Stimulated activated memory B cell treated with anti-CD40 and anti-IgM and Interleukin-4, amounts not matched to agents 10 μg/mL and 1 μg/mL and 100 μg/mL, for 72 hours (primary cell): ENCODE data around the gene GNAI2.
A peak's percentile ranks its signal among the peaks of the same experiment; 100 is the strongest.

Source experiments
- ATAC-seq: fragments of 150-1000 bp; cut with Tn5 transposase; 2 replicates; pipeline ENCODE4 v1.10.0; 2021
- H3K27ac Mint-ChIP-seq: one replicate; pipeline ENCODE4 v1.8.0; 2022; ENCODE audit warnings: mild to moderate bottlenecking, mixed read lengths
- H3K27me3 Mint-ChIP-seq: one replicate; pipeline ENCODE4 v1.8.0; 2022; ENCODE audit warnings: mixed read lengths
- H3K36me3 Mint-ChIP-seq: one replicate; pipeline ENCODE4 v1.8.0; 2022; ENCODE audit warnings: mixed read lengths
- H3K4me1 Mint-ChIP-seq: one replicate; pipeline ENCODE4 v1.8.0; 2022; ENCODE audit warnings: mixed read lengths
- H3K4me3 Mint-ChIP-seq: one replicate; pipeline ENCODE4 v1.8.0; 2022; ENCODE audit warnings: mild to moderate bottlenecking, moderate library complexity, mixed read lengths
- H3K9me3 Mint-ChIP-seq: one replicate; pipeline ENCODE4 v1.8.0; 2022; ENCODE audit warnings: mixed read lengths

The GNAI2 gene

GRCh38 chr3:50212502-50212901 is 23.5 kb upstream of the GNAI2 start:
- H3K27ac Mint-ChIP-seq: no peak overlapping the region
- no peak overlapping the region for H3K4me3 Mint-ChIP-seq
- ATAC-seq: no peak
- no peaks in the 10 kb centered on the region for H3K4me1 Mint-ChIP-seq
- no peaks in the 10 kb centered on the region for H3K9me3 Mint-ChIP-seq
- H3K36me3 Mint-ChIP-seq: no peaks in the 10 kb centered on the region
- peaks cover 62% of the 10 kb centered on the region for H3K27me3 Mint-ChIP-seq

DNA sequence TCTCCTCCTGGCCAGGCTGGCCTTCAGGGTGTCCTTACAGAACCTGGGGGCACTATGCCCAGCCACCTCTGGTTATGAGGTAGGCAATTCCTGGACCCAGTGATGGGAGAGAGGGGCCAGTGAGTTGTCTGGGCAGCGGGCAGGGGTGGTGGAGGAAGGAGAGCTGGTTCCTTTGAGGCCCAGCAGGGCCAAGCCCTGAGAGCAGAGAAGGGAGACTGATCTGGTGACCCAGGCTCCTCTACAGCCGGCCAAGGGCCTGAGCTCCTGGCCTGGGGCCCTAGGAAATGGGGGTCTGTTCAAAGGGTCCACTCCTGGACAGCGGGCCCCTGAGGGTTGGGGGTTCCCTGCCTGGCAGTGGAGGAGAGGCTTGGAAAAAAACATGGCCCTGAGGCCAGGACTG is 23.0 kb upstream of the GNAI2 start:
- no peak overlapping the region for H3K4me3 Mint-ChIP-seq
- no peaks in the 10 kb centered on the region for H3K4me1 Mint-ChIP-seq
- H3K36me3 Mint-ChIP-seq: no peaks in the 10 kb centered on the region
- no peak for ATAC-seq
- H3K27me3 Mint-ChIP-seq: peaks cover 60% of the 10 kb centered on the region
- H3K27ac Mint-ChIP-seq: no peak overlapping the region
- H3K9me3 Mint-ChIP-seq: no peaks in the 10 kb centered on the region

DNA sequence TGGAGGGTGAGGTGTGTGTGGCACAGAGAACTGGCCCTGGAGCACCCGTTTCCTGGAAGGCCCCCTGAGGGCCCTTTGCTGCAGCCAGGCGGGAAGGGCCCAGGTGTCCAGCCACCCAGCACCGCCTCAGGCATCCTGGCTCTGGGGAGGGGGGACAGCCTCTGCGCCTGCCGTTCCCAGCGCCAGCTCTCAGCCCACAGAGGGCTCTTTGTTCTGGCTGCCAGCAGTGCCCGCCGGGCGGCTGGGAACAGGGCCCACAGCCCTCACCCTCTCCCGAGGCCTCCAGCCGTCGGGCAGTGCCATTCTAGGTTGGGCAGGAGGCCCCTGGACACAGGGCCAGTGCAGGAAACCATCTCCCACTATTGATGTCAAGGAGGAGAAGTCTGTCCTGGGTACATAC is 22.6 kb upstream of the GNAI2 start:
- Mint-ChIP-seq H3K9me3 (no peaks in the 10 kb centered on the region), H3K27ac (no peak overlapping the region), H3K4me1 (no peaks in the 10 kb centered on the region), H3K27me3 (peaks cover 56% of the 10 kb centered on the region), H3K4me3 (no peak overlapping the region), H3K36me3 (no peaks in the 10 kb centered on the region)
- ATAC-seq: no peak

DNA sequence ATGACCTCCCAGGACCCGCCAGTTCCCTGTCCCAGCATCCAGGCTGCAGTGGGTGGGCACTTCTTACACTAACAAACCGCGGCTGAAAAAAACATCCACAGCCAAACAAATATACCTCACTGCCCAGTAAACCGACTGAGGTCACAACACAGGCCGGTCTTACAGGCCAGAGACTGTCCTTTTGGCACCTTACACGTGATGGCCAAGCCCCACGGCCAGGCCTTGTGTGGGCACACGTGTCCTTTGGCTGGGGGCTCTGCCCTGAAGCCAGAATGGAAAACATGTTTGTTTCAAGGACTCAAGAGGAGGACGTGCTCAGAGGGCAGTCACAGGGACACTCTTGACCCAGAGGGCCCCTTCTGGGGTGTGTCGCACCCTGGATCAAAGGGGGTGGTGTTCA is 21.2 kb upstream of the GNAI2 start:
- no peaks in the 10 kb centered on the region for H3K4me1 Mint-ChIP-seq
- peaks cover 48% of the 10 kb centered on the region for H3K27me3 Mint-ChIP-seq
- ATAC-seq: no peak
- no peaks in the 10 kb centered on the region for H3K9me3 Mint-ChIP-seq
- no peak overlapping the region for H3K4me3 Mint-ChIP-seq
- no peak overlapping the region for H3K27ac Mint-ChIP-seq
- no peaks in the 10 kb centered on the region for H3K36me3 Mint-ChIP-seq

DNA sequence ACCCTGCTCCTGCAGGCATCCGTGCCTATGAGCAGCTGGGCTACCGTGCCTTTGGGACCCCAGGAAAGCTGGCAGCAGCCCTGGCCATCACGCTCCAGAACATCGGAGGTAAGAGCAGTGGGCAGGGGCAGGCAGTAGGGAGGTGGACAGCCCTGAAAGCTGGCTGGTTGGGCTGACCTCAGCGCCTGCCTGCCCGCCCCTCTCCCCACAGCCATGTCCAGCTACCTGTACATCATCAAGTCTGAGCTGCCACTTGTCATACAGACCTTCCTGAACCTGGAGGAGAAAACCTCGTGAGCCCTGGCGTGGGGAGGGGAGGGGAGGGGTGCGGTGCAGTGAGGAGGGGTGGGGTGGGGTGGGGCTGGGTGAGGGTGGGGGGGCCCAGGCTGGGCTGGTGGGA is 20.5 kb upstream of the GNAI2 start:
- H3K4me1 Mint-ChIP-seq: no peaks in the 10 kb centered on the region
- no peak for ATAC-seq
- H3K36me3 Mint-ChIP-seq: no peaks in the 10 kb centered on the region
- H3K27ac Mint-ChIP-seq: no peak overlapping the region
- H3K27me3 Mint-ChIP-seq: peaks cover 53% of the 10 kb centered on the region
- no peak overlapping the region for H3K4me3 Mint-ChIP-seq
- no peaks in the 10 kb centered on the region for H3K9me3 Mint-ChIP-seq

- H3K4me3 Mint-ChIP-seq: no peak overlapping the region
- H3K27ac Mint-ChIP-seq: no peak overlapping the region
These were observed 18.3 kb upstream of the GNAI2 start for GRCh38 chr3:50217681-50218080.

GRCh38 chr3:50218448-50218847 is 17.6 kb upstream of the GNAI2 start:
- Mint-ChIP-seq H3K36me3 (no peaks in the 10 kb centered on the region), H3K4me3 (no peak overlapping the region), H3K4me1 (no peaks in the 10 kb centered on the region), H3K27ac (no peak overlapping the region), H3K27me3 (peaks cover 39% of the 10 kb centered on the region), H3K9me3 (no peaks in the 10 kb centered on the region)
- peak; percentile 17 for ATAC-seq

More at GRCh38 chr3:50217681-50218080, 18.3 kb upstream of the GNAI2 start:
- peaks cover 47% of the 10 kb centered on the region for H3K27me3 Mint-ChIP-seq
- no peaks in the 10 kb centered on the region for H3K36me3 Mint-ChIP-seq
- no peaks in the 10 kb centered on the region for H3K9me3 Mint-ChIP-seq
- ATAC-seq: no peak
- H3K4me1 Mint-ChIP-seq: no peaks in the 10 kb centered on the region

GRCh38 chr3:50219285-50219684 is 16.7 kb upstream of the GNAI2 start:
- no peaks in the 10 kb centered on the region for H3K4me1 Mint-ChIP-seq
- no peaks in the 10 kb centered on the region for H3K9me3 Mint-ChIP-seq
- H3K27ac Mint-ChIP-seq: no peak overlapping the region
- no peak for ATAC-seq
- H3K27me3 Mint-ChIP-seq: peaks cover 35% of the 10 kb centered on the region
- no peaks in the 10 kb centered on the region for H3K36me3 Mint-ChIP-seq
- H3K4me3 Mint-ChIP-seq: no peak overlapping the region

DNA sequence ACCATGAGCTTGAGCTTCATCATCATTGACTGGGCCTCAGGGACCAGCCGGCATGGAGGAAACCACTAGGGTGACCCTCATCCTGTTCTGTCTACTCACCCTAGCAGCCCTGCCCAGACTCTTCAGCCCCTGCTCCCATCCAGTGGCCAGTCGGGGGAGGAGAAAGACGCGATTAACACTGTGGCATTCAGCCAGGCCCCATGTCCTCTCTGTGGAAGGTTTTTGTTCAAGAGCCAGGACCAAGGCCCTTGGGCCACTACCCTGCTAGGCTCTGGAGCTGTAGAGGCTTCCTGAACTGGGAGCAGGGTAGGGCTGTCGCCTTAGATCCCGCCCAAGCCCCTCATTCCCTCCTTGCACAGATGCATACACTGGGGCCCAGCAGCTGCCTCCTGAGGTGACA is 15.9 kb upstream of the GNAI2 start:
- peaks cover 35% of the 10 kb centered on the region for H3K27me3 Mint-ChIP-seq

GRCh38 chr3:50221051-50221410 is 15.0 kb upstream of the GNAI2 start:
- H3K4me1 Mint-ChIP-seq: peaks cover 10% of the 10 kb centered on the region
- no peak for ATAC-seq
- no peak overlapping the region for H3K27ac Mint-ChIP-seq
- no peak overlapping the region for H3K4me3 Mint-ChIP-seq
- peaks cover 30% of the 10 kb centered on the region for H3K27me3 Mint-ChIP-seq
- H3K36me3 Mint-ChIP-seq: no peaks in the 10 kb centered on the region
- H3K9me3 Mint-ChIP-seq: no peaks in the 10 kb centered on the region

More for the DNA sequence above, 15.9 kb upstream of the GNAI2 start:
- Mint-ChIP-seq H3K27ac (no peak overlapping the region), H3K4me3 (no peak overlapping the region), H3K9me3 (no peaks in the 10 kb centered on the region), H3K4me1 (peaks cover 1% of the 10 kb centered on the region), H3K36me3 (no peaks in the 10 kb centered on the region)
- ATAC-seq: no peak

- peaks cover 15% of the 10 kb centered on the region for H3K4me1 Mint-ChIP-seq
- H3K4me3 Mint-ChIP-seq: no peak overlapping the region
- no peak for ATAC-seq
- no peaks in the 10 kb centered on the region for H3K36me3 Mint-ChIP-seq
- H3K27me3 Mint-ChIP-seq: peaks cover 30% of the 10 kb centered on the region
- H3K9me3 Mint-ChIP-seq: no peaks in the 10 kb centered on the region
- H3K27ac Mint-ChIP-seq: no peak overlapping the region
These were observed 14.4 kb upstream of the GNAI2 start for GRCh38 chr3:50221411-50222168.

- no peak overlapping the region for H3K4me3 Mint-ChIP-seq
- H3K27me3 Mint-ChIP-seq: peaks cover 26% of the 10 kb centered on the region
- H3K9me3 Mint-ChIP-seq: no peaks in the 10 kb centered on the region
- ATAC-seq: no peak
- H3K36me3 Mint-ChIP-seq: no peaks in the 10 kb centered on the region
- no peak overlapping the region for H3K27ac Mint-ChIP-seq
- H3K4me1 Mint-ChIP-seq: peaks cover 21% of the 10 kb centered on the region
These were observed 13.9 kb upstream of the GNAI2 start for GRCh38 chr3:50222169-50222528.

DNA sequence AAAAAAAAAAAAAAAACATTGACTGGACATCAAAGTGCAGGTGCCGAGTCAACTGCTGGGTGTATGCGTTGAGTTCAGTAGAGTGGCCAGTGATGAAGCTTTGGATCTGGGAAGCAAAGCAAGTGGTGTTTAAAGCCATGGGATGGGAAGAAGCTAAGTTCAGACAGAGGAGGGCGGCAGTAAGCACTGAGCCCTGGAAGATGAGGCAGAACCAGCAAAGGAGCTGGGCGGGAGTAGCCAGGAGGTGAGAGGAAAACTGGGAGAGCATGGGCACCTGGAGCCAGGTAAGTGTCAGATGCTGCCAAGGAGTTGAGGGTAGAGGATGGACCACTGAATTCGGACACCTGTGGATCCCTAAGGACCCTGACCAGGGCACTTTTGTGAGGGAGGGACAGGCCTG is 11.4 kb upstream of the GNAI2 start:
- H3K36me3 Mint-ChIP-seq: no peaks in the 10 kb centered on the region
- peak overlapping the region; percentile 13 for H3K4me3 Mint-ChIP-seq
- no peak overlapping the region for H3K27ac Mint-ChIP-seq
- peaks cover 40% of the 10 kb centered on the region for H3K4me1 Mint-ChIP-seq
- H3K27me3 Mint-ChIP-seq: peaks cover 21% of the 10 kb centered on the region
- H3K9me3 Mint-ChIP-seq: no peaks in the 10 kb centered on the region
- ATAC-seq: no peak

- peak; percentile 38 for ATAC-seq
- Mint-ChIP-seq H3K4me3 (peak overlapping the region; percentile 98), H3K27ac (peak overlapping the region; percentile 88), H3K36me3 (no peaks in the 10 kb centered on the region), H3K27me3 (peaks cover 13% of the 10 kb centered on the region), H3K9me3 (no peaks in the 10 kb centered on the region), H3K4me1 (peaks cover 57% of the 10 kb centered on the region)
These were observed 9.1 kb upstream of the GNAI2 start for GRCh38 chr3:50226888-50227389.

- Mint-ChIP-seq H3K27me3 (peaks cover 13% of the 10 kb centered on the region), H3K4me1 (peaks cover 60% of the 10 kb centered on the region), H3K9me3 (no peaks in the 10 kb centered on the region), H3K4me3 (peak overlapping the region; percentile 98), H3K36me3 (no peaks in the 10 kb centered on the region), H3K27ac (peak overlapping the region; percentile 88)
- peak; percentile 92 for ATAC-seq
These were observed 8.4 kb upstream of the GNAI2 start for GRCh38 chr3:50227390-50228183.
